ENCODE results near the gene SPECC1.
"Not testable (repeated sequence)": the region's sequence is repeated elsewhere in the genome, so short reads cannot be mapped to it uniquely, and the experiment has no call there.

The SPECC1 gene

GRCh38 chr17:20009302-20010098, at the start of gene SPECC1:
Gene SPECC1 (plus strand): TSS chr17:20009359. CDS start chr17:20096652, 87,293 bp downstream.
- DNase-seq (ENCODE audit: low read depth): peak; percentile 36

GRCh38 chr17:19962954-19963353, 46.2 kb upstream of the SPECC1 start:
- DNase-seq (ENCODE audit: low read depth): not testable (repeated sequence)

- DNase-seq (ENCODE audit: low read depth): no peak
These were observed 36.0 kb upstream of the SPECC1 start for GRCh38 chr17:19973156-19973555.

- DNase-seq (ENCODE audit: low read depth): no peak
These were observed 33.6 kb upstream of the SPECC1 start for GRCh38 chr17:19975601-19976000.

- DNase-seq (ENCODE audit: low read depth): peak; percentile 72
These were observed 31.6 kb upstream of the SPECC1 start, which contains the start of gene AKAP10 for GRCh38 chr17:19977293-19978208. Gene AKAP10 (minus strand): TSS chr17:19977828. CDS start chr17:19977679, 149 bp downstream.

- no peak for DNase-seq (ENCODE audit: low read depth)
These were observed 30.9 kb upstream of the SPECC1 start for GRCh38 chr17:19978209-19978802.

GRCh38 chr17:19978805-19979211, 30.4 kb upstream of the SPECC1 start:
- no peak for DNase-seq (ENCODE audit: low read depth)

- no peak for DNase-seq (ENCODE audit: low read depth)
These were observed 29.0 kb upstream of the SPECC1 start for GRCh38 chr17:19979917-19980770.

GRCh38 chr17:19986941-19987861, 22.0 kb upstream of the SPECC1 start:
- no peak for DNase-seq (ENCODE audit: low read depth)

- DNase-seq (ENCODE audit: low read depth): no peak
These were observed 21.3 kb upstream of the SPECC1 start for GRCh38 chr17:19987897-19988296.

- no peak for DNase-seq (ENCODE audit: low read depth)
These were observed 17.8 kb upstream of the SPECC1 start for GRCh38 chr17:19991252-19991885.

- peak; percentile 77 for DNase-seq (ENCODE audit: low read depth)
These were observed 16.1 kb upstream of the SPECC1 start for GRCh38 chr17:19992803-19993713.

- DNase-seq (ENCODE audit: low read depth): no peak
These were observed 13.1 kb upstream of the SPECC1 start for GRCh38 chr17:19996086-19996485.

- no peak for DNase-seq (ENCODE audit: low read depth)
These were observed 12.7 kb upstream of the SPECC1 start for GRCh38 chr17:19996502-19996901.

GRCh38 chr17:20008242-20009051, 712 bp upstream of the SPECC1 start:
- DNase-seq (ENCODE audit: low read depth): no peak

GRCh38 chr17:20009052-20009301, 182 bp upstream of the SPECC1 start:
- peak; percentile 15 for DNase-seq (ENCODE audit: low read depth)

- peak; percentile 26 for DNase-seq (ENCODE audit: low read depth)
These were observed 1.1 kb downstream of the SPECC1 start for GRCh38 chr17:20010099-20010863.
